GM19351 (cell line): ENCODE results near the gene MPRIP.

Experiments
- ATAC-seq: cut with Tn5 transposase; IDR thresholded peaks from one replicate; pipeline ENCODE4 v1.9.1; 2021; ENCODE audit warnings: mild to moderate bottlenecking, moderate library complexity; ENCODE audit not compliant: unreplicated experiment

Gene MPRIP

GRCh38 chr17:17106756-17107155 lies 64.5 kb downstream of the MPRIP start:
- ATAC-seq: no peak

- ATAC-seq: no peak
These were observed 65.0 kb downstream of the MPRIP start for GRCh38 chr17:17107281-17107680.

- no peak for ATAC-seq
These were observed 65.7 kb downstream of the MPRIP start for GRCh38 chr17:17107891-17108431.

- no peak for ATAC-seq
These were observed 66.3 kb downstream of the MPRIP start for GRCh38 chr17:17108451-17109049.

- ATAC-seq: no peak
These were observed 67.0 kb downstream of the MPRIP start for GRCh38 chr17:17109256-17109655.

- no peak for ATAC-seq
These were observed 67.7 kb downstream of the MPRIP start for GRCh38 chr17:17109907-17110306.

- no peak for ATAC-seq
These were observed 68.3 kb downstream of the MPRIP start for GRCh38 chr17:17110520-17110919.

GRCh38 chr17:17111401-17112393 lies 69.4 kb downstream of the MPRIP start:
- ATAC-seq: no peak

GRCh38 chr17:17112628-17113200 lies 70.5 kb downstream of the MPRIP start:
- no peak for ATAC-seq

GRCh38 chr17:17114592-17115225 lies 72.5 kb downstream of the MPRIP start:
- no peak for ATAC-seq

GRCh38 chr17:17115620-17116019 lies 73.4 kb downstream of the MPRIP start:
- no peak for ATAC-seq

GRCh38 chr17:17116406-17116805 lies 74.1 kb downstream of the MPRIP start:
- no peak for ATAC-seq

GRCh38 chr17:17117923-17118322 lies 75.7 kb downstream of the MPRIP start:
- no peak for ATAC-seq

- no peak for ATAC-seq
These were observed 76.1 kb downstream of the MPRIP start for GRCh38 chr17:17118399-17118798.

- no peak for ATAC-seq
These were observed 76.8 kb downstream of the MPRIP start for GRCh38 chr17:17119106-17119505.

- ATAC-seq: no peak
These were observed 77.3 kb downstream of the MPRIP start for GRCh38 chr17:17119533-17119932.

- ATAC-seq: no peak
These were observed 78.0 kb downstream of the MPRIP start for GRCh38 chr17:17120294-17120693.

- ATAC-seq: no peak
These were observed 78.4 kb downstream of the MPRIP start for GRCh38 chr17:17120701-17121100.

- ATAC-seq: no peak
These were observed 78.9 kb downstream of the MPRIP start for GRCh38 chr17:17121162-17121561.

- no peak for ATAC-seq
These were observed 80.7 kb downstream of the MPRIP start for GRCh38 chr17:17122781-17123483.
